H1 (cell line): ENCODE results near the gene FOXN3. TPM values are rescaled to one million over a fixed set of nuclear protein-coding genes. Genes with fewer than 3 reads are reported as not detected.

Source experiments
- CTCF ChIA-PET: fragments of 300-600 bp; sonication (Branson Sonifier 250); formaldehyde crosslinking; loops from one replicate; lab custom pipeline; 2021; ENCODE audit not compliant: partially characterized antibody; lab: Charles Lee
- POLR2A ChIA-PET: fragments of 300-600 bp; sonication (Branson Sonifier 250); formaldehyde crosslinking; loops from one replicate; lab custom pipeline; 2021; ENCODE audit warnings: inconsistent platforms; ENCODE audit not compliant: partially characterized antibody; lab: Charles Lee
- DNase-seq, 2 experiments: peaks; one replicate each; pipeline versions ENCODE4 v3.0.0 to v3.0.0-alpha.2; 2010 to 2022; ENCODE audit warnings: low spot score in 2 of 2, low read depth in 1 of 2, mixed read lengths in 1 of 2
- FAIRE-seq: peaks from 2 replicates; lab custom pipeline; 2011; peaks lifted over from hg19 to GRCh38; lab: Jason Lieb, UNC
- H2AFZ ChIP-seq: 2 replicates; pipeline ENCODE4 v1.8.1; 2012; ENCODE audit warnings: low read length, inconsistent platforms
- H2AK5ac ChIP-seq: 2 replicates; pipeline ENCODE4 v1.6.1; 2013; ENCODE audit warnings: low read depth, low read length
- H2BK120ac ChIP-seq: replicated peaks from 2 replicates; pipeline ENCODE3; 2013; ENCODE audit warnings: low read depth, low read length, inconsistent platforms
- H2BK12ac ChIP-seq: 2 replicates; pipeline ENCODE4 v1.6.1; 2013; ENCODE audit warnings: low read depth, low read length
- H2BK15ac ChIP-seq: 2 replicates; pipeline ENCODE4 v1.6.1; 2013; ENCODE audit warnings: low read length
- H2BK20ac ChIP-seq: 2 replicates; pipeline ENCODE4 v1.6.1; 2013; ENCODE audit warnings: low read length
- H2BK5ac ChIP-seq: 2 replicates; pipeline ENCODE4 v1.6.1; 2013; ENCODE audit warnings: low read depth, low read length
- H3K14ac ChIP-seq: 2 replicates; pipeline ENCODE4 v1.6.1; 2013; ENCODE audit warnings: inconsistent platforms; ENCODE audit not compliant: insufficient read length
- H3K18ac ChIP-seq: 2 replicates; pipeline ENCODE4 v1.6.1; 2013; ENCODE audit warnings: low read length; ENCODE audit errors: extremely low read depth
- H3K23ac ChIP-seq: 2 replicates; pipeline ENCODE4 v1.6.1; 2013; ENCODE audit warnings: inconsistent platforms; ENCODE audit not compliant: insufficient read length
- H3K23me2 ChIP-seq: 2 replicates; pipeline ENCODE4 v1.6.1; 2013; ENCODE audit warnings: low read depth, low read length
- H3K27ac ChIP-seq: 2 replicates; pipeline ENCODE4 v1.6.1; 2011; ENCODE audit warnings: low read depth, low read length, inconsistent platforms
- H3K27me3 ChIP-seq, 4 experiments: replicated peaks in 1 of 4; 1 replicate in 1 of 4; 2 replicates in 3 of 4; pipeline versions ENCODE4 v1.6.1 to v1.8.1; 2011 to 2013; ENCODE audit warnings: low read length in 3 of 4, mild to moderate bottlenecking in 3 of 4, inconsistent platforms in 2 of 4, mixed read lengths in 2 of 4, moderate library complexity in 1 of 4; ENCODE audit not compliant: control insufficient read depth in 3 of 4, insufficient read depth in 3 of 4; ENCODE audit errors: extremely low read depth in 1 of 4
- H3K36me3 ChIP-seq, 4 experiments: 2 replicates each; pipeline versions ENCODE4 v1.6.1 to v1.8.1; 2011 to 2013; ENCODE audit warnings: mild to moderate bottlenecking in 4 of 4, low read length in 3 of 4, moderate library complexity in 2 of 4, control low read depth in 1 of 4, inconsistent platforms in 1 of 4; ENCODE audit not compliant: insufficient read depth in 4 of 4, control insufficient read depth in 2 of 4
- H3K4ac ChIP-seq: replicated peaks from 2 replicates; pipeline ENCODE3; 2013; ENCODE audit warnings: low read length, low read depth, mixed read lengths, inconsistent platforms; ENCODE audit not compliant: insufficient read length
- H3K4me1 ChIP-seq, 4 experiments: replicated peaks in 1 of 4; 1 replicate in 1 of 4; 2 replicates in 3 of 4; pipeline versions ENCODE4 v1.6.1 to v1.8.1; 2011 to 2013; ENCODE audit warnings: low read length in 3 of 4, inconsistent platforms in 2 of 4, mixed read lengths in 1 of 4; ENCODE audit not compliant: insufficient read depth in 4 of 4, control insufficient read depth in 3 of 4
- H3K4me2 ChIP-seq, 2 experiments: 2 replicates each; pipeline versions ENCODE4 v1.6.1 to v1.8.1; 2011 to 2013; ENCODE audit warnings: low read depth in 2 of 2, low read length in 2 of 2, control low read depth in 1 of 2, inconsistent platforms in 1 of 2, mild to moderate bottlenecking in 1 of 2; ENCODE audit not compliant: insufficient read depth in 1 of 2
- H3K4me3 ChIP-seq, 4 experiments: fragments of 200-600, 300-600 bp in 1 of 4; sonication (generic), shearing (Covaris generic), sonication (Bioruptor Twin) in 1 of 4; 2 replicates each; pipeline versions ENCODE4 v1.5.1 to v1.8.1; 2011 to 2016; ENCODE audit warnings: low read length in 4 of 4, low read depth in 3 of 4, control low read depth in 2 of 4, inconsistent platforms in 2 of 4, mild to moderate bottlenecking in 2 of 4, mixed read lengths in 1 of 4, moderate library complexity in 1 of 4; ENCODE audit not compliant: insufficient read depth in 2 of 4; ENCODE audit errors: extremely low read depth in 1 of 4
- H3K56ac ChIP-seq: replicated peaks from 2 replicates; pipeline ENCODE3; 2013; ENCODE audit warnings: low read depth, mild to moderate bottlenecking, mixed read lengths, low read length, inconsistent platforms; ENCODE audit not compliant: insufficient read length
- H3K79me1 ChIP-seq: 2 replicates; pipeline ENCODE4 v1.6.1; 2013; ENCODE audit warnings: low read depth, low read length, control low read depth
- H3K79me2 ChIP-seq, 2 experiments: 2 replicates each; pipeline versions ENCODE4 v1.6.1 to v1.8.1; 2012 to 2013; ENCODE audit warnings: low read length in 2 of 2, mild to moderate bottlenecking in 2 of 2, inconsistent platforms in 1 of 2; ENCODE audit not compliant: insufficient read depth in 2 of 2, control insufficient read depth in 1 of 2
- H3K9ac ChIP-seq, 4 experiments: replicated peaks in 1 of 4; 1 replicate in 1 of 4; 2 replicates in 3 of 4; pipeline versions ENCODE4 v1.6.1 to v1.8.1; 2011 to 2013; ENCODE audit warnings: low read depth in 3 of 4, low read length in 3 of 4, control low read depth in 2 of 4, mild to moderate bottlenecking in 2 of 4, moderate library complexity in 2 of 4, inconsistent platforms in 1 of 4; ENCODE audit errors: extremely low read depth in 1 of 4
- H3K9me3 ChIP-seq, 2 experiments: 2 replicates each; pipeline versions ENCODE4 v1.6.1 to v1.8.1; 2012 to 2013; ENCODE audit warnings: mild to moderate bottlenecking in 2 of 2, moderate library complexity in 2 of 2, control low read depth in 1 of 2, inconsistent platforms in 1 of 2, low read depth in 1 of 2, low read length in 1 of 2, mixed read lengths in 1 of 2; ENCODE audit not compliant: insufficient read depth in 2 of 2
- H4K20me1 ChIP-seq, 2 experiments: replicated peaks in 1 of 2; 2 replicates each; pipeline versions ENCODE3 to v1.8.1; 2011 to 2013; ENCODE audit warnings: inconsistent platforms in 2 of 2, low read length in 2 of 2, mild to moderate bottlenecking in 1 of 2; ENCODE audit not compliant: insufficient read depth in 2 of 2, control insufficient read depth in 1 of 2
- H4K5ac ChIP-seq: 2 replicates; pipeline ENCODE4 v1.6.1; 2013; ENCODE audit warnings: low read length, low read depth, mixed read lengths, inconsistent platforms; ENCODE audit not compliant: insufficient read length
- H4K8ac ChIP-seq: 2 replicates; pipeline ENCODE4 v1.8.0; 2013; ENCODE audit warnings: mild to moderate bottlenecking, moderate library complexity, low read length, inconsistent platforms; ENCODE audit not compliant: insufficient read depth; ENCODE audit errors: extremely low read depth
- H4K91ac ChIP-seq: replicated peaks from 2 replicates; pipeline ENCODE3; 2013; ENCODE audit warnings: low read length, mixed read lengths, inconsistent platforms; ENCODE audit not compliant: insufficient read length
- ASH2L ChIP-seq: fragments of 200-600, 300-600 bp; sonication (generic); IDR thresholded peaks from one replicate; pipeline ENCODE4 v1.7.1; 2017; ENCODE audit warnings: low read length
- BCL11A ChIP-seq, 2 experiments: IDR thresholded peaks; one replicate each; pipeline ENCODE4 v1.6.1; 2011; ENCODE audit warnings: low read depth in 2 of 2, low read length in 2 of 2, mild to moderate bottlenecking in 2 of 2
- BRCA1 ChIP-seq: IDR thresholded peaks from 2 replicates; pipeline ENCODE4 v1.6.1; 2012; ENCODE audit warnings: low read depth, low read length, improper control_type of control experiment
- CBX8 ChIP-seq: fragments of 300-800, 300-1000 bp; sonication (generic); IDR thresholded peaks from 2 replicates; pipeline ENCODE4 v1.7.1; 2016; ENCODE audit warnings: low read depth, low read length, borderline replicate concordance
- CEBPB ChIP-seq: IDR thresholded peaks from 2 replicates; pipeline ENCODE4 v1.6.1; 2012; ENCODE audit warnings: low read depth, low read length
- KDM5A ChIP-seq: fragments of 200-600 bp; IDR thresholded peaks from 2 replicates; pipeline ENCODE4 v1.7.1; 2012; ENCODE audit warnings: mild to moderate bottlenecking, low read length, inconsistent platforms, mixed read lengths
- POLR2AphosphoS5 ChIP-seq: IDR thresholded peaks from 2 replicates; pipeline ENCODE4 v1.6.1; 2011; ENCODE audit warnings: low read depth, low read length
- RXRA ChIP-seq: IDR thresholded peaks from 2 replicates; pipeline ENCODE4 v1.6.1; 2011; ENCODE audit warnings: low read depth, mild to moderate bottlenecking, low read length, moderate library complexity; ENCODE audit not compliant: insufficient read depth
- SIRT6 ChIP-seq: IDR thresholded peaks from one replicate; pipeline ENCODE4 v1.7.1; 2012; ENCODE audit warnings: low read length, inconsistent platforms
- SP1 ChIP-seq: IDR thresholded peaks from 2 replicates; pipeline ENCODE4 v1.6.1; 2011; ENCODE audit warnings: low read depth, low read length
- SP4 ChIP-seq: IDR thresholded peaks from 2 replicates; pipeline ENCODE4 v1.6.1; 2012; ENCODE audit warnings: low read length, inconsistent platforms
- TCF12 ChIP-seq: IDR thresholded peaks from 2 replicates; pipeline ENCODE4 v1.6.1; 2011; ENCODE audit warnings: low read depth, mild to moderate bottlenecking, low read length
- YY1 ChIP-seq: IDR thresholded peaks from 2 replicates; pipeline ENCODE4 v1.6.1; 2011; ENCODE audit warnings: low read depth, mild to moderate bottlenecking, low read length
- WGBS, 2 experiments: shearing (Covaris generic) in 1 of 2; methylation state at CpG; one replicate each; pipeline versions ENCODE4 v1.1.6 to v1.1.7; 2013 to 2015; ENCODE audit warnings: low lambda C conversion rate in 2 of 2, mixed read lengths in 2 of 2, inconsistent platforms in 1 of 2, low coverage in 1 of 2, missing lambda C conversion rate in 1 of 2; ENCODE audit not compliant: insufficient replicate concordance in 2 of 2, insufficient coverage in 1 of 2, insufficient read length in 1 of 2; ENCODE audit errors: extremely low coverage in 1 of 2, missing lambda C conversion rate in 1 of 2; 5-methylcytosine and 5-hydroxymethylcytosine counted together
- polyA plus RNA-seq, 7 experiments: library from polyadenylated mRNA; depleted of rRNA in 3 of 7; stranded (reverse) in 5 of 7; unstranded in 2 of 7; fragments of >200 nt in 5 of 7; fragments of 200-250 nt in 2 of 7; gene quantifications; 1 replicate in 5 of 7; 2 replicates in 1 of 7; 4 replicates in 1 of 7; pipeline versions ENCODE4 v1.2.1 to v1.2.3, GENCODE V29; 2011 to 2013; ENCODE audit warnings: missing spikeins in 2 of 7, mixed read lengths in 2 of 7
- total RNA-seq: library from RNA; stranded (reverse); fragmentation: NEBNext Ultra II Directional; extraction: Animal tissue kit (Norgen Biotek cat#: 25700); gene quantifications from 2 replicates; pipeline ENCODE4 v1.2.1, GENCODE V29; 2021
- TF ChIP-seq, protein P1 (sequence below): IDR thresholded peaks from 2 replicates; pipeline ENCODE4 v1.6.1; 2011; ENCODE audit warnings: low read length, improper control_type of control experiment

FOXN3 gene
- total and polyA plus RNA-seq, 2 of the 8 experiments (the other 6 are each of a cell fraction or from before 2014, with no cell fraction given): 52.6 to 178 TPM

DNA sequence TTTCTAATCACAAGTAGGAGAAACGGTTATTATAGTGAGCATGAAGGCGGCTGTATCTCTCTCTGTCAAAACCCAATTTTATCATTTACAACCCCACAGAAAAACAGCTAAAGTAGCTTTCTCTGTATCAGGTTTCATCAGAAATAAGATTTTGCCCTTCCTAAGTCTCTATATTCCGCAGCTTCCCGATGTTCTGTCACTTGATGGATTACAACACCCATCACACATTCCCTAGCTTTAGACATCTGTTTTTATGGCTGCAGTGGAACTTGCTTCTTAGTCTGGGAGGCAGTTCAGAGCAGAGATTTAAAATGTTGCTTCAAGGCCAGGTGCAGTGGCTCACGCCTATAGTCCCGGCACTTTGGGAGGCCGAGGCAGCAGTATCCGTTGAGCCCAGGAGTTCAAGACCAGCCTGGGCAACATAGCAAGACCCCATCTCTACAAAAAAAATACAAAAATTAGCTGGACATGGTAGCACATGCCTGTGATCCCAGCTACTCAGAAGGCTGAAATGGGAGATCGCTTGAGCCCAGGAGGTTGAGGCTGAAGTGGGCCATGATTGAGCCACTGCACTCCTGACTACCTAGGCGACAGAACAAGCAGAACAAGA is 27.6 kb upstream of the FOXN3 start:
- Histone ChIP-seq H3K36me3 (no peaks in the 10 kb centered on the region), H3K27me3 (no peaks in the 10 kb centered on the region), H2BK12ac (peak overlapping the region; percentile 30; the same call in 1 of the 2 replicates), H2AK5ac (no peak overlapping the region), H4K5ac (peak overlapping the region; percentile 32), H4K91ac (no peak overlapping the region), H3K56ac (no peak overlapping the region), H3K23me2 (no peaks in the 10 kb centered on the region), H3K23ac (no peak overlapping the region), H3K4me2 (no peak overlapping the region), H3K79me1 (peaks cover 3% of the 10 kb centered on the region; the same call in 1 of the 2 replicates), H3K9ac (no peak overlapping the region), H3K27ac (no peak overlapping the region), H2BK15ac (no peak overlapping the region), H3K79me2 (peaks cover 0 to 13% of the 10 kb centered on the region in 2 experiments; a peak in 2 of 4 replicates), H3K14ac (no peak overlapping the region), H2BK5ac (no peak overlapping the region), H2BK20ac (peak overlapping the region; percentile 74; the same call in 1 of the 2 replicates), H3K9me3 (no peaks in the 10 kb centered on the region), H3K18ac (no peak overlapping the region; the same call in 1 of the 2 replicates), H3K4me1 (peaks cover 10 to 30% (median 22%) of the 10 kb centered on the region in 4 experiments), H2AFZ (no peak overlapping the region), H4K8ac (no peak overlapping the region), H3K4me3 (no peak overlapping the region), H3K4ac (no peak overlapping the region), H4K20me1 (no peaks in the 10 kb centered on the region), H2BK120ac (peak overlapping the region; percentile 79)
- DNase-seq: no peak
- no peak for TF ChIP-seq SP4
- no peak for TF ChIP-seq BRCA1
- TF ChIP-seq, protein P1, sequence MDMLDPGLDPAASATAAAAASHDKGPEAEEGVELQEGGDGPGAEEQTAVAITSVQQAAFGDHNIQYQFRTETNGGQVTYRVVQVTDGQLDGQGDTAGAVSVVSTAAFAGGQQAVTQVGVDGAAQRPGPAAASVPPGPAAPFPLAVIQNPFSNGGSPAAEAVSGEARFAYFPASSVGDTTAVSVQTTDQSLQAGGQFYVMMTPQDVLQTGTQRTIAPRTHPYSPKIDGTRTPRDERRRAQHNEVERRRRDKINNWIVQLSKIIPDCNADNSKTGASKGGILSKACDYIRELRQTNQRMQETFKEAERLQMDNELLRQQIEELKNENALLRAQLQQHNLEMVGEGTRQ: no peak
- no peak for TF ChIP-seq POLR2AphosphoS5
- TF ChIP-seq SP1: no peak
- TF ChIP-seq CBX8: no peak
- no peak for TF ChIP-seq BCL11A (IDR thresholded peaks at IDR 0.05; ENCODE audit: low read depth in 2 of 2, low read length in 2 of 2)
- TF ChIP-seq YY1: no peak
- no peak for TF ChIP-seq CEBPB
- no peak for TF ChIP-seq ASH2L
- no peak for TF ChIP-seq TCF12
- TF ChIP-seq SIRT6: no peak
- TF ChIP-seq RXRA: no peak
- no peak for TF ChIP-seq KDM5A
- 89% methylated on average over 10 of the region's 10 CpGs; no CpG with 5 or more reads in 1 of the 2 experiments for WGBS, 2 experiments
- ChIA-PET CTCF (interaction anchor here (0.6 to 1.0 kb wide), 5 partner anchors 8 to 260 kb away, joined by 3 to 4 read pairs (median 3); no protein-coding TSS in a partner anchor), POLR2A (no interaction called here)
- no peak for FAIRE-seq
